Type B pancreatic cell (in vitro differentiated cells): ENCODE results near the gene RAB3A. TPM values are rescaled to one million over a fixed set of nuclear protein-coding genes. Genes with fewer than 3 reads are reported as not detected.
"Not testable (repeated sequence)": the region's sequence is repeated elsewhere in the genome, so short reads cannot be mapped to it uniquely, and the experiment has no call there.

ENCODE experiments used
- DNase-seq: peaks from one replicate; pipeline ENCODE4 v3.0.0; 2021; ENCODE audit warnings: mixed read lengths; ENCODE audit not compliant: unreplicated experiment; ENCODE audit errors: extremely low spot score
- H3K27ac Mint-ChIP-seq: 2 replicates; pipeline ENCODE4 v1.8.0; 2021; ENCODE audit warnings: mild to moderate bottlenecking, mixed read lengths
- H3K27me3 Mint-ChIP-seq: 2 replicates; pipeline ENCODE4 v1.8.0; 2021; ENCODE audit warnings: mixed read lengths
- H3K36me3 Mint-ChIP-seq: 2 replicates; pipeline ENCODE4 v1.8.0; 2021; ENCODE audit warnings: mixed read lengths
- H3K4me1 Mint-ChIP-seq: one replicate; pipeline ENCODE4 v1.8.0; 2021; ENCODE audit warnings: mixed read lengths; ENCODE audit not compliant: unreplicated experiment
- H3K4me3 Mint-ChIP-seq: 2 replicates; pipeline ENCODE4 v1.8.0; 2021; ENCODE audit warnings: mild to moderate bottlenecking, mixed read lengths
- H3K9me3 Mint-ChIP-seq: 2 replicates; pipeline ENCODE4 v1.8.0; 2021; ENCODE audit warnings: mixed read lengths
- CTCF ChIP-seq: fragments of 200-600 bp; sonication (generic); conservative IDR thresholded peaks from 2 replicates; pipeline ENCODE4 v1.5.0; 2021; ENCODE audit warnings: antibody characterized with exemption, mild to moderate bottlenecking
- total RNA-seq: library from RNA; stranded (reverse); gene quantifications from 2 replicates; pipeline ENCODE4 v1.2.1, GENCODE V29; 2021; ENCODE audit warnings: low replicate concordance

RAB3A gene
- total RNA-seq, 1 donor from 2014 or later = 8.7 TPM

DNA sequence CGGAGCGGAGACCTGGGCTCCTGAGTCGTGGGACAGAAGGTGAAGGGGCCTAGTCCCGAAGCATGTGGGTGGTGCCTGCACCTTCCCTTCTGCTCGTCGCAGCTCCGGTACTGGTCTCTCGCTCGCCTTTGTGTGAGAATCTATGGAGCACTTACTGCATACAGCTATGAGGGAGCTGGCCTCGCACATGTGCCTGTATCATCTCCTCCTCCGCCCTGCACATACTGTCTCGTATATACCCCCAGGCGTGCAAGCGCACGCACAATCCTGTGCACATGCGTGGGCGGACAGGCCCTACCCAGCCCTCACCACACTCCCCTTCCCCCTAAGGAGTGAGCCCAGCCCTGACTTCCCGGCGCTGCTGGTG lies 42.2 kb downstream of the RAB3A start:
- no peaks in the 10 kb centered on the region for H3K9me3 Mint-ChIP-seq
- peak overlapping the region; percentile 28 for H3K4me3 Mint-ChIP-seq
- H3K27ac Mint-ChIP-seq = no peak overlapping the region
- TF ChIP-seq CTCF = peak; percentile 37
- peaks cover 4% of the 10 kb centered on the region for H3K4me1 Mint-ChIP-seq
- H3K27me3 Mint-ChIP-seq = no peaks in the 10 kb centered on the region
- H3K36me3 Mint-ChIP-seq = no peaks in the 10 kb centered on the region
- DNase-seq = no peak

- no peaks in the 10 kb centered on the region for H3K9me3 Mint-ChIP-seq
- TF ChIP-seq CTCF = peak; percentile 78
- no peaks in the 10 kb centered on the region for H3K36me3 Mint-ChIP-seq
- H3K4me3 Mint-ChIP-seq = peak overlapping the region; percentile 28
- DNase-seq = peak; percentile 88
- no peaks in the 10 kb centered on the region for H3K27me3 Mint-ChIP-seq
- H3K4me1 Mint-ChIP-seq = peaks cover 9% of the 10 kb centered on the region
- no peak overlapping the region for H3K27ac Mint-ChIP-seq
Measured at GRCh38 chr19:18160971-18161635, 42.7 kb downstream of the RAB3A start.

- Mint-ChIP-seq H3K36me3 (no peaks in the 10 kb centered on the region), H3K4me3 (peak overlapping the region; percentile 53), H3K4me1 (peaks cover 10% of the 10 kb centered on the region), H3K27ac (no peak overlapping the region), H3K27me3 (no peaks in the 10 kb centered on the region), H3K9me3 (no peaks in the 10 kb centered on the region)
- TF ChIP-seq CTCF = no peak
- DNase-seq = no peak
Measured at GRCh38 chr19:18160493-18160970, 43.3 kb downstream of the RAB3A start.

GRCh38 chr19:18159810-18160209 lies 44.0 kb downstream of the RAB3A start:
- H3K4me3 Mint-ChIP-seq = no peak overlapping the region
- H3K36me3 Mint-ChIP-seq = no peaks in the 10 kb centered on the region
- H3K27ac Mint-ChIP-seq = no peak overlapping the region
- H3K9me3 Mint-ChIP-seq = no peaks in the 10 kb centered on the region
- no peak for DNase-seq
- peaks cover 10% of the 10 kb centered on the region for H3K4me1 Mint-ChIP-seq
- TF ChIP-seq CTCF = no peak
- H3K27me3 Mint-ChIP-seq = no peaks in the 10 kb centered on the region

DNA sequence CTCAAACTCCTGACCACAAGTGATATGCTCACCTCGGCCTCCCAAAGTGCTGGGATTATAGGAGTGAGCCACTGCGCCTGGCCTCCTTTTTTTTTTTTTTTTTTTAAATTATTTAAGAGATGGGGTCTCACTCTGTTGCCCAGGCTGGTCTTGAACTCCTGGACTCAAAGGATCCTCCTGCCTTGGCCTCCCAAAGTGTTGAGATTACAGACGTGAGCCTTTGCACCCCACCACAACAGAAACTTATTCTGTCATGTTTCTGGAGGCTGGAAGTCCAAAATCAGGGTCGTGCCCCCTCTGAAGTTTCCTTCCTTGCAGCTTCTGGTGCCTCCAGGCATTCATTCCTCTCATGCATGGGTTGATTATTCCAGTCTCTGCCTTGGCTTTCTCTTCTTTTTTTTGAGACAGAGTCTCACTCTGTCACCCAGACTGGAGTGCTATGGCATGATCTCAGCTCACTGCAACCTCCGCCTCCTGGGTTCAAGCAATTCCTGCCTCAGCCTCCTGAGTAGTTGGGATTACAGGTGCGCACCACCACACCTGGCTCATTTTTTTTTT lies 44.7 kb downstream of the RAB3A start:
- not testable (repeated sequence) for H3K27ac Mint-ChIP-seq, DNase-seq, H3K27me3 Mint-ChIP-seq, H3K9me3 Mint-ChIP-seq, H3K4me3 Mint-ChIP-seq, H3K36me3 Mint-ChIP-seq
- H3K4me1 Mint-ChIP-seq = peaks cover 15% of the 10 kb centered on the region

DNA sequence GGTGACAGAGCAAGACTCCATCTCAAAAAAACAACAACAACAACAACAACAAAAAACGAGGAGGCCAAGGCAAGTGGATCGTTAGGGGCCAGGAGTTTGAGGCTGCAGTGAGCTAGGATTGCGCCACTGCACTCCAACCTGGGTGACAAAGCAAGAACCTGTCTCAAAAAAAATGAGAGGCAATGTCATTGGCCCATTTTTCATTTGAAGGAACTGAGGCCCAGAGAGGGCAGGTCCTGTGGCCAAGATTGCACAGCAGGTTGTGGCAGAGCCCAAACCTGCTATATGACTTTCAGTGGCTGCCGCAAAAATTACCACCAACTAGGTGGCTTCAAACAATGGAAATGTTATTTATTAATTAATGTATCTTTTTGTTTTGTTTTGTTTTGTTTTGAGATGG lies 45.4 kb downstream of the RAB3A start:
- Mint-ChIP-seq H3K4me1 (peaks cover 19% of the 10 kb centered on the region), H3K27ac (no peak overlapping the region), H3K4me3 (no peak overlapping the region), H3K27me3 (no peaks in the 10 kb centered on the region), H3K36me3 (no peaks in the 10 kb centered on the region), H3K9me3 (no peaks in the 10 kb centered on the region)
- no peak for DNase-seq
- no peak for TF ChIP-seq CTCF
